Neural progenitor cell (in vitro differentiated cells): ENCODE measurements around the gene KITLG.

Source experiments
- CTCF ChIP-seq: fragments of 200-600 bp; sonication (generic); IDR thresholded peaks from 2 replicates; pipeline ENCODE4 v1.5.1; 2017; ENCODE audit warnings: antibody characterized with exemption, mild to moderate bottlenecking
- EZH2 ChIP-seq: fragments of 200-600 bp; sonication (generic); IDR thresholded peaks from 2 replicates; pipeline ENCODE4 v1.6.1; 2017; ENCODE audit warnings: antibody characterized with exemption, mild to moderate bottlenecking, moderate library complexity
- EZH2phosphoT487 ChIP-seq: fragments of 200-600 bp; sonication (generic); IDR thresholded peaks from 2 replicates; pipeline ENCODE4 v1.6.1; 2017; ENCODE audit warnings: antibody characterized with exemption

- TF ChIP-seq CTCF = no peak
- TF ChIP-seq EZH2 = no peak
- TF ChIP-seq EZH2phosphoT487 = no peak
Measured at GRCh38 chr12:88494520-88494919, 85.8 kb downstream of the KITLG start.
